Measurements from ENCODE around the gene ABTB2. TPM values are rescaled to one million over a fixed set of nuclear protein-coding genes. Genes with fewer than 3 reads are reported as not detected.

Gene ABTB2
- total and polyA plus RNA-seq, 2 experiments from 2014 or later = 8.7 to 9.9 TPM

GRCh38 chr11:34225091-34225490 is 132.7 kb downstream of the ABTB2 start:
- H3K79me2 ChIP-seq (ENCODE audit: insufficient read depth) = peaks cover 5% of the 10 kb centered on the region
- no peaks in the 10 kb centered on the region for H3K36me3 ChIP-seq (ENCODE audit: low read depth)
- H3K4me1 ChIP-seq (ENCODE audit: insufficient read depth) = peaks cover 18% of the 10 kb centered on the region
- H3K9me3 ChIP-seq (ENCODE audit: low read depth) = no peaks in the 10 kb centered on the region
- no peaks in the 10 kb centered on the region for H3K27me3 ChIP-seq (replicated peaks; ENCODE audit: insufficient read depth)
- H4K20me1 ChIP-seq (ENCODE audit: insufficient read depth) = 0 out of 2 replicates have a peak, but pooled peaks cover 3% of the 10 kb centered on the region
- H3K27ac ChIP-seq = no peak overlapping the region
- in situ Hi-C loops (cut with MboI) = no loop called here
- 0 out of 2 replicates have a peak, but pooled peaks cover 20% of the 10 kb centered on the region for H3F3A ChIP-seq (ENCODE audit: insufficient read depth)
- H2AFZ ChIP-seq = no peak overlapping the region
- no peak overlapping the region for H3K9ac ChIP-seq
- no peak overlapping the region for H3K4me3 ChIP-seq
- H3K9me2 ChIP-seq (ENCODE audit: insufficient read depth) = no peaks in the 10 kb centered on the region
- no peak for DNase-seq
- 83 to 84% methylated on average over 10 of the region's 10 CpGs for WGBS, 2 experiments (ENCODE audit: low coverage in 1 of 2, low lambda C conversion rate in 2 of 2, missing lambda C conversion rate in 2 of 2)
- TF ChIP-seq EZH2phosphoT487 (IDR thresholded peaks at IDR 0.05; ENCODE audit: insufficient read depth, low read depth) (no peak), EZH2 (IDR thresholded peaks at IDR 0.05; ENCODE audit: insufficient read depth, poor library complexity, severe bottlenecking) (no peak)
- H3K4me2 ChIP-seq (ENCODE audit: unreplicated experiment) = no peak overlapping the region

GRCh38 chr11:34224434-34224966 is 133.3 kb downstream of the ABTB2 start:
- H3F3A ChIP-seq (ENCODE audit: insufficient read depth) = 0 out of 2 replicates have a peak, but pooled peaks cover 20% of the 10 kb centered on the region
- TF ChIP-seq EZH2phosphoT487 (IDR thresholded peaks at IDR 0.05; ENCODE audit: insufficient read depth, low read depth) = no peak
- TF ChIP-seq EZH2 (IDR thresholded peaks at IDR 0.05; ENCODE audit: insufficient read depth, poor library complexity, severe bottlenecking) = no peak
- peaks cover 18% of the 10 kb centered on the region for H3K4me1 ChIP-seq (ENCODE audit: insufficient read depth)
- H3K9ac ChIP-seq = no peak overlapping the region
- no peak overlapping the region for H3K27ac ChIP-seq
- peaks cover 5% of the 10 kb centered on the region; the same call in 1 of the 2 replicates for H3K79me2 ChIP-seq (ENCODE audit: insufficient read depth)
- no peaks in the 10 kb centered on the region for H3K27me3 ChIP-seq (replicated peaks; ENCODE audit: insufficient read depth)
- WGBS, 2 experiments (ENCODE audit: low coverage in 1 of 2, low lambda C conversion rate in 2 of 2, missing lambda C conversion rate in 2 of 2) = 96 to 98% methylated on average over 5 of the region's 5 CpGs
- H3K9me3 ChIP-seq (ENCODE audit: low read depth) = no peaks in the 10 kb centered on the region
- in situ Hi-C loops (cut with MboI) = no loop called here
- no peak overlapping the region for H2AFZ ChIP-seq
- DNase-seq = no peak
- no peak overlapping the region for H3K4me2 ChIP-seq (ENCODE audit: unreplicated experiment)
- H3K36me3 ChIP-seq (ENCODE audit: low read depth) = no peaks in the 10 kb centered on the region
- H3K9me2 ChIP-seq (ENCODE audit: insufficient read depth) = no peaks in the 10 kb centered on the region
- H4K20me1 ChIP-seq (ENCODE audit: insufficient read depth) = 0 out of 2 replicates have a peak, but pooled peaks cover 3% of the 10 kb centered on the region
- H3K4me3 ChIP-seq = no peak overlapping the region

DNA sequence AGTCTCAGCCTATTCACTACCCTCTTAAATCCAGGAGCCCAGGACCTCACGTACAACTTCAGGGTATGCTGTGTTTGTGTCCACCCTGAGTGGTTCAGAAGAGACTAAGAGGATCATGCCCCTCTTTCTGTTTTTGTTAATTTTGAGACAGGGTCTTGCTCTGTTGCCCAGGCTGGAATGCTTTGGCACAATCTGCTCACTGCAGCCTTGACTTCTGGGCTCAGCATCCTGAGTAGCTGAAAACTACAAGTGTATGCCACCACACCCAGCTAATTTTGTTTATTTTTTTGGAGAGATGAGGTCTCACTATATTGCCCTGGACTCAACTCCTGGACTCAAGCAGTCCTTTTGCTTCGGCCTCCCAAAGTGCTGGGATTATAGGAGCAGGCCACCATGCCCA is 133.9 kb downstream of the ABTB2 start:
- H2AFZ ChIP-seq = no peak overlapping the region
- no peaks in the 10 kb centered on the region for H3K36me3 ChIP-seq (ENCODE audit: low read depth)
- DNase-seq = no peak
- H3K27ac ChIP-seq = peak overlapping the region; percentile 61; the same call in 1 of the 2 replicates
- no peak overlapping the region for H3K4me2 ChIP-seq (ENCODE audit: unreplicated experiment)
- H4K20me1 ChIP-seq (ENCODE audit: insufficient read depth) = 0 out of 2 replicates have a peak, but pooled peaks cover 3% of the 10 kb centered on the region
- in situ Hi-C loops (cut with MboI) = no loop called here
- 92 to 93% methylated on average over 2 of the region's 2 CpGs for WGBS, 2 experiments (ENCODE audit: low coverage in 1 of 2, low lambda C conversion rate in 2 of 2, missing lambda C conversion rate in 2 of 2)
- no peak overlapping the region for H3K4me3 ChIP-seq
- peaks cover 18% of the 10 kb centered on the region for H3K4me1 ChIP-seq (ENCODE audit: insufficient read depth)
- peaks cover 5% of the 10 kb centered on the region; the same call in 1 of the 2 replicates for H3K79me2 ChIP-seq (ENCODE audit: insufficient read depth)
- H3K27me3 ChIP-seq (replicated peaks; ENCODE audit: insufficient read depth) = no peaks in the 10 kb centered on the region
- H3K9me3 ChIP-seq (ENCODE audit: low read depth) = no peaks in the 10 kb centered on the region
- H3K9ac ChIP-seq = peak overlapping the region; percentile 69; the same call in 1 of the 2 replicates
- TF ChIP-seq EZH2 (IDR thresholded peaks at IDR 0.05; ENCODE audit: insufficient read depth, poor library complexity, severe bottlenecking) = no peak
- TF ChIP-seq EZH2phosphoT487 (IDR thresholded peaks at IDR 0.05; ENCODE audit: insufficient read depth, low read depth) = no peak
- H3F3A ChIP-seq (ENCODE audit: insufficient read depth) = 0 out of 2 replicates have a peak, but pooled peaks cover 20% of the 10 kb centered on the region
- H3K9me2 ChIP-seq (ENCODE audit: insufficient read depth) = no peaks in the 10 kb centered on the region

DNA sequence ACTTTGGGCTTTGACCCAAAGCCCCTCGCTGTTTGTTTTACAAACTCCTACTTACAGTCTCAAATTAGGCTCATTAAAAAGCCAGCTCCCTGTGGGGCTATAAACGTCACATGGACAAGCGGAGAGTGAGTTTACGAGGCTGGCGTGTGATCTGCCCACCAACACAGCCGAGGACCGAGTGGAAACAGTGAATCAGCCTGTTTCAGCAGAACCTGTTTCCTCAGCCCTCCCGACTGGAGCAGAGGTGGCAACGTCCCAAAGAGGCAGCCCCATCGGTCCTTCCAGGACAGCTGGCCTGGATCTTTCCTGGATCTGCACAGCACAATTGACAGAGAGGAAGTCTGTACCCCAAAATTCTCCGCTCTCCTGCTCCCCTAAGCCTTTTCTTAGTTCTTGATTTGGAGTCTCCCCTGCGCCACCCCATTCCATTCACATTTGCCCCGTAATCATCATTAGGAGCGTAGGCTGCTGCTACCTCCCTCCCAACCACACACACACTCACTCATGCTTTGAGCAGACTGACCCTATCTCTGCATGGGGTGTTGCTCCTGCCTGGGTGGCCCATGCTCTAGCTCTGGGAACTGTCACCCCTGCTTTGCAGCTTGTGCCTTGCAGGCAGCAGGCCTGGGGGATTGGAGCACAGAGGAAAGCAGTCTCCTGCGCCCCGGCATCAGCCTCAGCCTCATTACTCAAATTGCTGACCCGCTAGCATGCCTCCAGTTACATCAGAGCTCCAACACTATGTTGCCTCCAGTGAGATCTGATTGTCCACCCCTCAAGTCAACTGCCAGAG is 134.6 kb downstream of the ABTB2 start:
- H3K4me1 ChIP-seq (ENCODE audit: insufficient read depth) = peaks cover 18% of the 10 kb centered on the region
- no peaks in the 10 kb centered on the region for H3K9me2 ChIP-seq (ENCODE audit: insufficient read depth)
- H3K27ac ChIP-seq = peak overlapping the region; percentile 61
- 9 to 18% methylated on average over 17 of the region's 17 CpGs for WGBS, 2 experiments (ENCODE audit: low coverage in 1 of 2, low lambda C conversion rate in 2 of 2, missing lambda C conversion rate in 2 of 2)
- peak overlapping the region; percentile 70 for H3K4me2 ChIP-seq (ENCODE audit: unreplicated experiment)
- in situ Hi-C loops (cut with MboI) = no loop called here
- DNase-seq = peak; percentile 98
- H3K79me2 ChIP-seq (ENCODE audit: insufficient read depth) = peaks cover 5% of the 10 kb centered on the region; the same call in 1 of the 2 replicates
- no peaks in the 10 kb centered on the region for H3K27me3 ChIP-seq (replicated peaks; ENCODE audit: insufficient read depth)
- peak overlapping the region; percentile 69 for H3K9ac ChIP-seq
- peak overlapping the region; percentile 44 for H3K4me3 ChIP-seq
- no peak for TF ChIP-seq EZH2 (IDR thresholded peaks at IDR 0.05; ENCODE audit: insufficient read depth, poor library complexity, severe bottlenecking)
- no peaks in the 10 kb centered on the region for H3K9me3 ChIP-seq (ENCODE audit: low read depth)
- 0 out of 2 replicates have a peak, but pooled peaks cover 3% of the 10 kb centered on the region for H4K20me1 ChIP-seq (ENCODE audit: insufficient read depth)
- no peaks in the 10 kb centered on the region for H3K36me3 ChIP-seq (ENCODE audit: low read depth)
- H3F3A ChIP-seq (ENCODE audit: insufficient read depth) = 0 out of 2 replicates have a peak, but pooled peaks cover 20% of the 10 kb centered on the region
- 0 out of 2 replicates have a peak overlapping the region, but pooled peaks have one; percentile 41 for H2AFZ ChIP-seq

All from GM23248 (cell line).